A673 (cell line): ENCODE data around the gene RNF145.
A peak's percentile ranks its signal among the peaks of the same experiment; 100 is the strongest.

Experiments used
- CTCF ChIP-seq: fragments of 300-800, 200-600 bp; sonication (generic); conservative IDR thresholded peaks from 2 replicates; pipeline ENCODE4 v1.5.1; 2017; ENCODE audit warnings: low read depth, mild to moderate bottlenecking, antibody characterized with exemption, low read length, moderate library complexity, mixed read lengths
- EZH2 ChIP-seq: fragments of 200-600 bp; sonication (generic); IDR thresholded peaks from 2 replicates; pipeline ENCODE4 v1.6.1; 2017; ENCODE audit warnings: borderline replicate concordance, low read depth, mild to moderate bottlenecking, mixed read lengths, antibody characterized with exemption, low read length; ENCODE audit not compliant: poor library complexity, severe bottlenecking

GRCh38 chr5:159216454-159216853 is 7.1 kb upstream of the RNF145 start:
- TF ChIP-seq CTCF (0 out of 2 replicates have a peak, but pooled peaks have one; percentile 10), EZH2 (no peak)
